Right cardiac atrium (tissue), 5 donors: ENCODE measurements around the gene COL24A1. TPM values are rescaled to one million over a fixed set of nuclear protein-coding genes. Genes with fewer than 3 reads are reported as not detected.

Source experiments
- ATAC-seq, 2 donors: fragments of 200-7000 bp; cut with Tn5 transposase; one replicate each; pipeline versions ENCODE4 v1.8.0 to v1.9.1; 2020; ENCODE audit warnings: moderate library complexity in 2 of 2, mild to moderate bottlenecking in 1 of 2
- DNase-seq, 3 donors: peaks; one replicate each; pipeline ENCODE4 v3.0.0-alpha.2; 2020
- H3K27ac ChIP-seq: one replicate; pipeline ENCODE4 v1.5.1; 2013; ENCODE audit warnings: mild to moderate bottlenecking, low read length, control low read depth, moderate library complexity
- H3K27me3 ChIP-seq: one replicate; pipeline ENCODE4 v1.6.1; 2013; ENCODE audit not compliant: control insufficient read depth, insufficient read depth
- H3K4me1 ChIP-seq: one replicate; pipeline ENCODE4 v1.6.1; 2013; ENCODE audit warnings: low read length; ENCODE audit not compliant: control insufficient read depth, insufficient read depth
- H3K4me3 ChIP-seq: one replicate; pipeline ENCODE4 v1.5.1; 2013; ENCODE audit warnings: low read length, control low read depth
- H3K9me3 ChIP-seq: one replicate; pipeline ENCODE4 v1.6.1; 2013; ENCODE audit warnings: low read length; ENCODE audit not compliant: control insufficient read depth
- WGBS: extraction: QIAGEN DNeasy Blood & Tissue Kit; methylation state at CpG from one replicate; pipeline ENCODE4 v1.1.7; 2013; 5-methylcytosine and 5-hydroxymethylcytosine counted together
- intact Hi-C, 4 donors: fragments of 100-400 bp; cut with DNase I; formaldehyde crosslinking; loops; one replicate each; pipeline versions ENCODE4 v1.11.0 to v1.14.0; 2022 to 2023
- polyA plus RNA-seq: library from polyadenylated mRNA; stranded (reverse); fragments of 200-250 nt; gene quantifications from one replicate; pipeline ENCODE4 v1.2.3, GENCODE V29; 2013
- total RNA-seq, 4 donors: library from RNA; stranded (reverse); fragmentation: NEBNext Ultra II Directional; extraction: Animal tissue kit (Norgen Biotek cat#: 25700); gene quantifications; one replicate each; pipeline ENCODE4 v1.2.1, GENCODE V29; 2021
- donor health status: healthy with polysubstance abuse.
- donor health status: DM: no; HTN: yes; CAD: no.
- donor health status: DM: no; HTN: no; CAD: no.
- donor health status: DM: no; HTN: yes; CAD: no; lungs with severe emphysema.
- donor health status: DM: yes; HTN: yes; CAD: no.

The COL24A1 gene
- total and polyA plus RNA-seq, 5 donors: 0.93 to 6.9 (median 4.7) TPM

DNA sequence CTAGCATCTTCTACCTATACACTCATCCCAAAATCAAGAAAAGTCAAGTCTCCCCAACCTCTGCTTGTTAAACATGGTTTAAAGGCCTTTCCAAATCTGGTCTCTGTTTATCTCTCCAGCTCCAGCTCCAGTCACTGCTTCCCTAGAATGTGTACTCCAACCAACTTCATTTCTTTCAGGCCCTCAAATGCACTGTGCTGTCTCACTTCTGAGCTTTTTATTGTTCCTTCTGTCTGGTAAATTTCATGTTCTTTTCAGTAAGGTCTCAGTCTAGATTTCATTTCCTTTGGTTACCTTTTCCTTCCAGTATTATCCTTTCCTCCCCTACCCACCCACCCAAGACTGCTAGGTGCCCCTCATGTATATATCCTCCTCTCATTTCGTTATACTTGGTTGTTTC is 3.7 kb downstream of the COL24A1 start:
- Histone ChIP-seq H3K27me3 (no peaks in the 10 kb centered on the region), H3K4me3 (no peak overlapping the region), H3K9me3 (no peaks in the 10 kb centered on the region), H3K27ac (no peak overlapping the region), H3K4me1 (no peaks in the 10 kb centered on the region)
- ATAC-seq: no peak
- intact Hi-C loops: no loop called here
- WGBS: 78% methylated on average over 1 of the region's 1 CpG
- no peak for DNase-seq

DNA sequence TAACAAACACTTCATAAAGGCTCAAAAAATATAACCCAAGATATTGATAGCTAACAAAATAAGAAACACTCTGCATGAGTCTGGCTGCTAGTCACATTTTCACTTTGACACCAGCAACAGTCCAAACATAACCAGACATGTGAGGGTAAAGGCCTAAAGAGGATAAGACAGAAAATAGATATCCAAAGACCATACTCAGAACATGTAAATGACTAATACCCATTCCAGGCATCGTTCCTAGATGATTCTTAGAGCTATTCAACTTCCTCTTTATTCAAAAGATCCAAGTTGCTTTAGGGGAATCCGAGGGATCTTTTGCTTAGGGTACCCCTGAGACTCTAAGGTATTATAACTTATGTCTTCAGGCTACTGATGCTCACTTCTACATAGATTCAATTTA is 5.1 kb downstream of the COL24A1 start:
- Histone ChIP-seq H3K27ac (no peak overlapping the region), H3K9me3 (no peaks in the 10 kb centered on the region), H3K27me3 (no peaks in the 10 kb centered on the region), H3K4me1 (no peaks in the 10 kb centered on the region), H3K4me3 (no peak overlapping the region)
- intact Hi-C loops: no loop called here
- no peak for DNase-seq
- no peak for ATAC-seq
- 55% methylated on average over 2 of the region's 2 CpGs for WGBS

- intact Hi-C loops: no loop called here
- H3K4me1 ChIP-seq: no peaks in the 10 kb centered on the region
- no peaks in the 10 kb centered on the region for H3K27me3 ChIP-seq
- no peak overlapping the region for H3K27ac ChIP-seq
- H3K4me3 ChIP-seq: no peak overlapping the region
- no peaks in the 10 kb centered on the region for H3K9me3 ChIP-seq
- DNase-seq (no peak), ATAC-seq (no peak)
Observed at GRCh38 chr1:86150553-86151055, 6.0 kb downstream of the COL24A1 start.

DNA sequence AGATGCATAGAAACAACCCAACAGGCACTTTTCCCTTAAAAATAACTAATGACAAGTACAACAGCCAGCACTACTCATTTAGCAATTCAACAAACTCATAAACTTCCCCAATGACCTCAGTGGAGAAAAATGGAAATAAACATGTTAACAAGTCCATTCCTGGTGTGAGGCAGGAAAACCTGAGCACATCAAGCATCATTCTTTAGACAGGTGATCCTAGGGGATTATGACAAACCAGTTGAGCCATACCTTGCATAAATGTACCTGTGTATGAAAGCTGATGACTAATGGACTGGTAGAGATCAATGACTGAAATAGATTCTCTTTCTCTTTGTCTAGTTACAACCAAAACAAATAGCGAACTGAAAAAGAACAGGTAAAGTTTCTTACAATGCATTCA is 7.0 kb downstream of the COL24A1 start:
- ATAC-seq: no peak
- intact Hi-C loops: no loop called here
- H3K4me3 ChIP-seq: no peak overlapping the region
- no peaks in the 10 kb centered on the region for H3K9me3 ChIP-seq
- no peaks in the 10 kb centered on the region for H3K4me1 ChIP-seq
- DNase-seq: no peak
- H3K27ac ChIP-seq: no peak overlapping the region
- 0% methylated on average over 1 of the region's 1 CpG for WGBS
- H3K27me3 ChIP-seq: no peaks in the 10 kb centered on the region

DNA sequence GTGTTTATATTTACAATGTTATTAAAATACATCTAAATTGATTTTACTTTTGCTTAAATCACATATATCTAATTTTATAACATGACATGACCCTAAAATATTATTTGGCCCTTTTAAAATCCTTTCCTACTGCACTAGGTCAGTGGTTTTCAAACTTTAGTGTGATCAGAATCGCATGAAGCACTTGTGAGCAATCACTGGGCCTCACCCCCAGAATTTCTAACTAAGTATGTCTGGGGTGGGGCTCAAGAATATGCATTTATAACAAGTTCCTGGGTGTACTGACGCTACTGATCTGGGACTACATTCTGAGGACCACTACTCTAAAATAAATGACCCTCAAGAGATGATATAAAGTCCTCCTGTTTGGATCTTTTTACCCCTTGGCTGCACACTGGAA is 8.8 kb downstream of the COL24A1 start:
- ATAC-seq (no peak), DNase-seq (no peak)
- no peaks in the 10 kb centered on the region for H3K27me3 ChIP-seq
- intact Hi-C loops: no loop called here
- WGBS: 82% methylated on average over 2 of the region's 2 CpGs
- no peaks in the 10 kb centered on the region for H3K9me3 ChIP-seq
- no peak overlapping the region for H3K4me3 ChIP-seq
- H3K4me1 ChIP-seq: no peaks in the 10 kb centered on the region
- no peak overlapping the region for H3K27ac ChIP-seq

DNA sequence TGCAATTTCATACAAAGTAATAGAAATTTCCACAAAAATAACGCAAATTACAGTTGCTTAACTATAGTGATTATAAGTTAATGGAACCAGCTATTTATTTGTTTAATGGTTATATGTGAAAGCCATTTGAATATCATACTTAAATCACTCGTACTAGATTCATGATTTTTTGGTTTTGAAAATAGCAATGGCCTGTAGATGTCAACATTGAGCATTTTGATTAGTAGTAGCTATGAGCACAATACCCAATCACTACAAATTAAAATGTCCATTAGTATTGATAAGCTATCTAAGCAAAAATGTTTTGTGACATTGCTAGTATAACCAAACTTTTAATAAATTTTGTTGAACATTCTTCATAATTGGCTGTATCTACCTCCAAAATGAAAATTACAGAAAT is 10.0 kb downstream of the COL24A1 start:
- no peaks in the 10 kb centered on the region for H3K27me3 ChIP-seq
- no peaks in the 10 kb centered on the region for H3K9me3 ChIP-seq
- no peak overlapping the region for H3K4me3 ChIP-seq
- no peaks in the 10 kb centered on the region for H3K4me1 ChIP-seq
- ATAC-seq: no peak
- H3K27ac ChIP-seq: no peak overlapping the region
- DNase-seq: no peak
- WGBS: 78% methylated on average over 2 of the region's 2 CpGs
- intact Hi-C loops: no loop called here

- Histone ChIP-seq H3K27ac (no peak overlapping the region), H3K9me3 (no peaks in the 10 kb centered on the region), H3K4me1 (no peaks in the 10 kb centered on the region), H3K4me3 (no peak overlapping the region), H3K27me3 (no peaks in the 10 kb centered on the region)
- WGBS: 53% methylated on average over 3 of the region's 3 CpGs
- intact Hi-C loops: no loop called here
- ATAC-seq (no peak), DNase-seq (peak in 1 of 3 donors; percentile 29)
Observed at GRCh38 chr1:86140281-86140880, 16.2 kb downstream of the COL24A1 start.

DNA sequence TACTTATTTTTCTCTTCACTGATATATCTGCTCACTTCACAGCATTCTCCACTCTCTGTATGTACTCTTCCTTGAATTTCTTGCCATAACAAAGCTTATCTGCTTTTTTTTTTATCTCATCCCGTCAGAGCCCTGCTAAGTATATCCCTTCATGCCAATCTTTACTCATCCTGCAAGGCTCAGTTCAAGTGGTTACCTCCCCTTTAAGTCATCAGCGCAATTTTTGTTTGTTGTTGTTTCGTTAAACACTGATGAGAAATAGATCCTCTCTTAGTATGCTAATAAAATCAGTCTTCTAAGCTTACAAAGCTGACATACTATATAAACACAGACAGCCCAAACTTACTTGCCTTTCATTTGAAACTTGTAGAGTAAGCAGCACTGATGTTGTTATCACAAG is 17.8 kb downstream of the COL24A1 start:
- Histone ChIP-seq H3K4me3 (no peak overlapping the region), H3K27me3 (no peaks in the 10 kb centered on the region), H3K4me1 (no peaks in the 10 kb centered on the region), H3K27ac (no peak overlapping the region), H3K9me3 (no peaks in the 10 kb centered on the region)
- 43% methylated on average over 3 of the region's 3 CpGs for WGBS
- ATAC-seq (no peak), DNase-seq (no peak)
- intact Hi-C loops: no loop called here

DNA sequence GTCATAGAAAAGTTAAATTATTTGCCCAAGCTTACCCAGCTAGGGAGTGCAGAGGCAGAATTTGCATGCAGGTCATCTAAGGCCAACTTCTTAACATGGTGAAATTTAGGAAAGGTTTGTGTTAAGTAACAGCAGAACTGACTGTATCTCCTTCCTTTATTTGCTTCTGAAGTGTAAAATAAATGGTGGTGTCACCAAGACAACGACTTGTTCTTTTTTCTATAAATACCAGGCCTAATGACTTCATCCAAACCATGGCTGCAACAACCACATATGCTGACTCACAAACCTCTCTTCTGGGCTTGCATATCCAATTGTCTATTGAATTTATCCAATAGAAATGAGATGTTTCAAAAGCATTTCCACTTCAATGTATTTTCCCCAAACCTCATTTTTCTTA is 19.1 kb downstream of the COL24A1 start:
- H3K9me3 ChIP-seq: no peaks in the 10 kb centered on the region
- ATAC-seq (no peak), DNase-seq (no peak)
- WGBS: 29% methylated on average over 1 of the region's 1 CpG
- H3K27me3 ChIP-seq: no peaks in the 10 kb centered on the region
- intact Hi-C loops: no loop called here
- no peaks in the 10 kb centered on the region for H3K4me1 ChIP-seq
- H3K27ac ChIP-seq: no peak overlapping the region
- H3K4me3 ChIP-seq: no peak overlapping the region

DNA sequence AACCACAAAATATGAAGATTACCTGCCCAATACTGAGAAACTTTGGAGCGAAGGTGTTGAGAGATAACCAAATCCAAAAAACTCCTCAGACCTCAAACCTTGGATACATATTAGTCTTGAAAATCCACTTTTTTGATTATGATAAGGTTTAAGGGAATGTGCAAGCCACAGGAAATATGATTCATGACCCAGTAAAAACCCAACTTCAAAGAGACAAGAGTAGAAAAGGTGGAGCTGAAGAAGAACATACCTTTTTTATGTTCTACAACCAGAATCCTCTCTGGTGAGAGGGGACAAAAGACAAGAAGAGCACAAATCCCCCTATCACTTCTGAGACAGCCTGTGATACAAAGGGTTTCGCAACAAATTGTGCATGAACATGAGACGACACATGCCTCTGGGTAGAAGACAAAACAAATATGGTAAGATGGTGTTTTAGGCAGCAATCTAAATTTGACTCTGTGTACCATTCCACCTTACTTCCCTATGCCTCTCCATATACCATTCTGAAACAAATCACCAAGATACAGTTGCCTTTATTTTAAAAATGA is 37.3 kb downstream of the COL24A1 start:
- ATAC-seq (no peak), DNase-seq (no peak)
- Histone ChIP-seq H3K27me3 (no peaks in the 10 kb centered on the region), H3K4me1 (no peaks in the 10 kb centered on the region), H3K4me3 (no peak overlapping the region), H3K9me3 (no peaks in the 10 kb centered on the region), H3K27ac (no peak overlapping the region)
- 90% methylated on average over 3 of the region's 3 CpGs for WGBS
- intact Hi-C loops: no loop called here

- H3K4me3 ChIP-seq: no peak overlapping the region
Observed at GRCh38 chr1:86114816-86115400, 41.7 kb downstream of the COL24A1 start.

More at GRCh38 chr1:86114816-86115400, 41.7 kb downstream of the COL24A1 start:
- H3K4me1 ChIP-seq: no peaks in the 10 kb centered on the region
- no peak for DNase-seq
- 62% methylated on average over 4 of the region's 4 CpGs for WGBS
- no peak overlapping the region for H3K27ac ChIP-seq
- intact Hi-C loops: no loop called here
- H3K27me3 ChIP-seq: no peaks in the 10 kb centered on the region
- H3K9me3 ChIP-seq: no peaks in the 10 kb centered on the region
- no peak for ATAC-seq
